Mesenchymal stem cell (in vitro differentiated cells and primary cell): ENCODE measurements around the gene PFKFB3.

ENCODE experiments used
- DNase-seq: peaks from one replicate; pipeline ENCODE4 v3.0.0-alpha.2; 2013
- H2AFZ ChIP-seq: one replicate; pipeline ENCODE4 v1.6.1; 2013; ENCODE audit warnings: low read depth, mild to moderate bottlenecking, control low read depth, inconsistent platforms, low read length, moderate library complexity
- H2AK5ac ChIP-seq: 2 replicates; pipeline ENCODE4 v1.6.1; 2013; ENCODE audit warnings: low read length, moderate library complexity, mild to moderate bottlenecking, inconsistent platforms; ENCODE audit not compliant: severe bottlenecking
- H2BK120ac ChIP-seq: one replicate; pipeline ENCODE4 v1.6.1; 2013; ENCODE audit warnings: low read depth, mild to moderate bottlenecking, inconsistent platforms, low read length, moderate library complexity
- H2BK12ac ChIP-seq, 2 experiments: one replicate each; pipeline ENCODE4 v1.6.1; 2013; ENCODE audit warnings: inconsistent platforms in 2 of 2, low read length in 2 of 2, mild to moderate bottlenecking in 2 of 2, moderate library complexity in 2 of 2, control low read depth in 1 of 2
- H2BK15ac ChIP-seq: one replicate; pipeline ENCODE4 v1.6.1; 2013; ENCODE audit warnings: mild to moderate bottlenecking, low read depth, inconsistent platforms; ENCODE audit not compliant: poor library complexity, severe bottlenecking
- H2BK5ac ChIP-seq: 2 replicates; pipeline ENCODE4 v1.6.1; 2013; ENCODE audit warnings: low read depth, mild to moderate bottlenecking, low read length, control low read depth, inconsistent platforms; ENCODE audit not compliant: poor library complexity, severe bottlenecking
- H3K14ac ChIP-seq, 2 experiments: one replicate each; pipeline ENCODE4 v1.6.1; 2013; ENCODE audit warnings: inconsistent platforms in 2 of 2, low read length in 2 of 2, control low read depth in 1 of 2, mild to moderate bottlenecking in 1 of 2, moderate library complexity in 1 of 2
- H3K18ac ChIP-seq, 2 experiments: one replicate each; pipeline ENCODE4 v1.6.1; 2013; ENCODE audit warnings: inconsistent platforms in 2 of 2, low read length in 2 of 2, control low read depth in 1 of 2, low read depth in 1 of 2, mild to moderate bottlenecking in 1 of 2
- H3K23ac ChIP-seq, 2 experiments: one replicate each; pipeline ENCODE4 v1.6.1; 2013; ENCODE audit warnings: inconsistent platforms in 2 of 2, low read length in 2 of 2, mild to moderate bottlenecking in 2 of 2, moderate library complexity in 2 of 2, control low read depth in 1 of 2
- H3K27ac ChIP-seq: 2 replicates; pipeline ENCODE4 v1.5.1; 2013; ENCODE audit warnings: mild to moderate bottlenecking, moderate library complexity, low read length, control low read depth, inconsistent platforms; ENCODE audit not compliant: poor library complexity, severe bottlenecking
- H3K27me3 ChIP-seq, 2 experiments: 2 replicates each; pipeline versions ENCODE4 v1.6.1 to v1.7.0; 2013; ENCODE audit warnings: low read length in 2 of 2, mild to moderate bottlenecking in 2 of 2, moderate library complexity in 2 of 2, control low read depth in 1 of 2, inconsistent platforms in 1 of 2; ENCODE audit not compliant: control insufficient read depth in 1 of 2, insufficient read depth in 1 of 2
- H3K36me3 ChIP-seq, 2 experiments: 2 replicates each; pipeline versions ENCODE4 v1.6.1 to v1.7.0; 2013; ENCODE audit warnings: low read length in 2 of 2, control low read depth in 1 of 2, inconsistent platforms in 1 of 2, low read depth in 1 of 2, mild to moderate bottlenecking in 1 of 2; ENCODE audit not compliant: insufficient read depth in 2 of 2, control insufficient read depth in 1 of 2
- H3K4ac ChIP-seq, 2 experiments: one replicate each; pipeline ENCODE4 v1.6.1; 2013; ENCODE audit warnings: inconsistent platforms in 2 of 2, low read length in 2 of 2, mild to moderate bottlenecking in 2 of 2, moderate library complexity in 2 of 2, control low read depth in 1 of 2, low read depth in 1 of 2
- H3K4me1 ChIP-seq: 2 replicates; pipeline ENCODE4 v1.6.1; 2013; ENCODE audit warnings: low read depth, low read length, control low read depth; ENCODE audit not compliant: control insufficient read depth, insufficient read depth
- H3K4me2 ChIP-seq: 2 replicates; pipeline ENCODE4 v1.6.1; 2013; ENCODE audit warnings: low read length, mild to moderate bottlenecking, inconsistent platforms; ENCODE audit not compliant: poor library complexity, severe bottlenecking
- H3K4me3 ChIP-seq, 2 experiments: 2 replicates each; pipeline versions ENCODE4 v1.5.1 to v1.7.0; 2013; ENCODE audit warnings: low read length in 2 of 2, mild to moderate bottlenecking in 2 of 2, control low read depth in 1 of 2, low read depth in 1 of 2; ENCODE audit not compliant: insufficient read depth in 1 of 2
- H3K79me1 ChIP-seq: replicated peaks from 2 replicates; pipeline ENCODE4 v1.6.1; 2013; ENCODE audit warnings: mild to moderate bottlenecking, control low read depth, low read length, inconsistent platforms; ENCODE audit not compliant: poor library complexity, severe bottlenecking
- H3K9ac ChIP-seq: 2 replicates; pipeline ENCODE4 v1.7.0; 2013; ENCODE audit warnings: mild to moderate bottlenecking, low read length, moderate library complexity
- H3K9me3 ChIP-seq: 2 replicates; pipeline ENCODE4 v1.7.0; 2013; ENCODE audit warnings: mild to moderate bottlenecking, low read length; ENCODE audit not compliant: control insufficient read depth
- H4K8ac ChIP-seq: one replicate; pipeline ENCODE4 v1.6.1; 2013; ENCODE audit warnings: inconsistent platforms, mild to moderate bottlenecking, low read length, moderate library complexity
- H4K91ac ChIP-seq: one replicate; pipeline ENCODE4 v1.6.1; 2013; ENCODE audit warnings: mild to moderate bottlenecking, low read length, inconsistent platforms
- WGBS: methylation state at CpG from one replicate; pipeline ENCODE4 v1.1.7; 2013; ENCODE audit warnings: mixed read lengths; 5-methylcytosine and 5-hydroxymethylcytosine counted together

Gene PFKFB3

GRCh38 chr10:6279540-6280267 is 77.0 kb downstream of the PFKFB3 start:
- peak overlapping the region; percentile 53 for H4K91ac ChIP-seq
- no peak overlapping the region for H3K14ac ChIP-seq
- no peaks in the 10 kb centered on the region for H3K9me3 ChIP-seq
- peak overlapping the region; percentile 91 for H3K27ac ChIP-seq
- peak overlapping the region; percentile 42 for H3K9ac ChIP-seq
- H3K4me3 ChIP-seq = no peak overlapping the region
- peak overlapping the region; percentile 5 for H2AK5ac ChIP-seq
- H2BK12ac ChIP-seq = peak overlapping the region; percentile 11 to 83
- H3K36me3 ChIP-seq = no peaks in the 10 kb centered on the region
- 59% methylated on average over 14 of the region's 15 CpGs for WGBS
- no peak overlapping the region for H2AFZ ChIP-seq
- peak overlapping the region in 1 of 2 experiments; percentile 77 for H3K4ac ChIP-seq
- no peak overlapping the region for H3K23ac ChIP-seq
- H2BK120ac ChIP-seq = peak overlapping the region; percentile 9
- H3K79me1 ChIP-seq = no peaks in the 10 kb centered on the region
- no peak overlapping the region for H2BK15ac ChIP-seq
- H3K4me1 ChIP-seq = peaks cover 17% of the 10 kb centered on the region
- no peak overlapping the region for H3K4me2 ChIP-seq
- H3K27me3 ChIP-seq = no peaks in the 10 kb centered on the region
- DNase-seq = peak; percentile 89
- peak overlapping the region; percentile 4 to 51 for H3K18ac ChIP-seq
- H4K8ac ChIP-seq = no peak overlapping the region
- peak overlapping the region; percentile 59 for H2BK5ac ChIP-seq

DNA sequence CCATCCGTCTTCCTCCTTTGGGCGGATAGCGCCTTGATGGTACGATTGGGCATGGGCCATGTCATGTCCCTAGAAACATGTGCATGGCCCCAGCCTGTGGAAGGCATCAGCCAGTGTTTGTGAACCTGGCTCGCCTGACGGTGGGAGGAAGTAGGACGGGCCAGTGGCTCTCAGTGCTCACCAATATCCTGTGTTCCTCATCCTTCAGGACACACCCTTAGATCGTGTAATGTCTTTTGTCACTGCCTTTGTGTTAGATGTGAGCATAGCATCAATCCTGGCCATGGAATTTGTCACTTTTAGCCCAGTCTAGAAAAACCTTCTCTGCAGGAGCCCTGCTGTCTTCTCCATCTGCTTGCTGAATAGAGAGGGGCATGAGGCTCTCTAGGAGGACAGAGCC is 77.6 kb downstream of the PFKFB3 start:
- WGBS = 85% methylated on average over 7 of the region's 8 CpGs

GRCh38 chr10:6282454-6282958 is 79.8 kb downstream of the PFKFB3 start:
- no peak overlapping the region for H4K8ac ChIP-seq
- 86% methylated on average over 2 of the region's 5 CpGs for WGBS

More for the DNA sequence above, 77.6 kb downstream of the PFKFB3 start:
- Histone ChIP-seq H2BK15ac (no peak overlapping the region), H3K14ac (peak overlapping the region in 1 of 2 experiments; percentile 1), H3K27me3 (no peaks in the 10 kb centered on the region), H3K4ac (peak overlapping the region in 1 of 2 experiments; percentile 7), H3K4me2 (no peak overlapping the region), H2BK5ac (peak overlapping the region; percentile 59), H3K4me3 (no peak overlapping the region), H2AK5ac (peak overlapping the region; percentile 5), H3K18ac (peak overlapping the region; percentile 4 to 14), H4K8ac (peak overlapping the region; percentile 59), H3K27ac (peak overlapping the region; percentile 91), H3K23ac (no peak overlapping the region), H3K9ac (no peak overlapping the region), H3K36me3 (no peaks in the 10 kb centered on the region), H3K79me1 (no peaks in the 10 kb centered on the region), H3K9me3 (no peaks in the 10 kb centered on the region), H2BK120ac (peak overlapping the region; percentile 9), H4K91ac (peak overlapping the region; percentile 53), H2AFZ (no peak overlapping the region), H3K4me1 (peaks cover 13% of the 10 kb centered on the region), H2BK12ac (peak overlapping the region; percentile 1 to 11)
- DNase-seq = no peak

GRCh38 chr10:6283655-6284054 is 80.9 kb downstream of the PFKFB3 start:
- H4K91ac ChIP-seq = no peak overlapping the region

More at GRCh38 chr10:6282454-6282958, 79.8 kb downstream of the PFKFB3 start:
- no peak overlapping the region for H3K27ac ChIP-seq
- H3K36me3 ChIP-seq = no peaks in the 10 kb centered on the region
- no peaks in the 10 kb centered on the region for H3K27me3 ChIP-seq
- no peak overlapping the region for H3K9ac ChIP-seq
- no peak overlapping the region for H3K14ac ChIP-seq
- no peaks in the 10 kb centered on the region for H3K79me1 ChIP-seq
- no peak overlapping the region for H3K23ac ChIP-seq
- H4K91ac ChIP-seq = no peak overlapping the region
- no peak overlapping the region for H2BK15ac ChIP-seq
- H3K4me1 ChIP-seq = peaks cover 10% of the 10 kb centered on the region
- H3K4ac ChIP-seq = no peak overlapping the region
- H2AK5ac ChIP-seq = peak overlapping the region; percentile 14
- no peak overlapping the region for H2BK12ac ChIP-seq
- H3K4me3 ChIP-seq = no peak overlapping the region
- no peak overlapping the region for H2BK5ac ChIP-seq
- DNase-seq = no peak
- H3K18ac ChIP-seq = no peak overlapping the region
- no peak overlapping the region for H2BK120ac ChIP-seq
- no peak overlapping the region for H3K4me2 ChIP-seq
- H2AFZ ChIP-seq = no peak overlapping the region
- no peaks in the 10 kb centered on the region for H3K9me3 ChIP-seq

More at GRCh38 chr10:6283655-6284054, 80.9 kb downstream of the PFKFB3 start:
- Histone ChIP-seq H3K14ac (no peak overlapping the region), H3K18ac (peak overlapping the region in 1 of 2 experiments; percentile 55), H3K9ac (no peak overlapping the region), H2AK5ac (peak overlapping the region; percentile 65), H3K4ac (no peak overlapping the region), H3K4me2 (no peak overlapping the region), H3K4me3 (no peak overlapping the region), H2BK5ac (no peak overlapping the region), H3K36me3 (no peaks in the 10 kb centered on the region), H3K4me1 (peaks cover 10% of the 10 kb centered on the region), H2AFZ (no peak overlapping the region), H2BK12ac (peak overlapping the region in 1 of 2 experiments; percentile 55), H4K8ac (no peak overlapping the region), H3K79me1 (no peaks in the 10 kb centered on the region), H3K27me3 (no peaks in the 10 kb centered on the region), H2BK15ac (no peak overlapping the region), H3K23ac (no peak overlapping the region), H3K27ac (no peak overlapping the region), H2BK120ac (no peak overlapping the region), H3K9me3 (no peaks in the 10 kb centered on the region)
- WGBS = 90% methylated on average over 8 of the region's 8 CpGs
- DNase-seq = no peak
